NCI-H2196 treated with DMSO at 0.1 percent for 48 hours (cell line): ENCODE measurements around the gene OLFM3.

Source experiments
- DNase-seq: peaks from one replicate; lab custom pipeline; 2025; ENCODE audit not compliant: unreplicated experiment; lab: John Stamatoyannopoulos, UW

Gene OLFM3

GRCh38 chr1:101953623-101954022 lies 43.1 kb downstream of the OLFM3 start:
- no peak for DNase-seq

- no peak for DNase-seq
Observed at GRCh38 chr1:101945884-101946283, 50.8 kb downstream of the OLFM3 start.

- DNase-seq: no peak
Observed at GRCh38 chr1:101943237-101943636, 53.5 kb downstream of the OLFM3 start.

DNA sequence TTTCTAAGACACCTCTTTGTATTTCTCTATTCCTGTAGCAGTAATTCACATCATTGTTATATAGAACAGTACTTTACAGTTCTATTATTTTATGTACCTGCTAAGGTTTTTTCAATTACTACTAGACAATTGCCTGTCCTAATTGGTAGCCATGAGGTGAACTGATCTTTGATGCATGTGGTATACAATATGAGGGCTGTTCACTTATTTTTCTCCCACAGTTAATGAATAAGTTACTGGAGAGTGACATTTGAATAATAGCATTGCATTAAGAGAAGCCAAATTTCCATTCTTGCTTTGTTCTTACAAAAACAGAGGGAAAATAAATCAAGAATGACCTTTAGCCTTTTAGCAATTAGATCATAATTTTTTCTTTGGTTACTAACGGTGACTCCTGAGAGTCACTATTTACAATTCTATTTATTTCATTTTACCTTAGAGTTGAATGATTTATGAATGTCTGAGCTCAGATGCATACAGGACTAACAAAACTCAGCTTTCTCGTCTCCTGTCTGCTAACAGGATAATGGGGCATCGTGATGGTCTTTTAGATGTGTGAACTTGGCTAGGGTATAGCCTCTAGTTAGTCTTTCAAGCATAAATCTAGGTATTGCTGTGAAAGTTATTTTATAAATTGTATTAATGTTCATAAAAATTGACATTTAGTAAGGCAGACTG lies 54.1 kb downstream of the OLFM3 start:
- no peak for DNase-seq

DNA sequence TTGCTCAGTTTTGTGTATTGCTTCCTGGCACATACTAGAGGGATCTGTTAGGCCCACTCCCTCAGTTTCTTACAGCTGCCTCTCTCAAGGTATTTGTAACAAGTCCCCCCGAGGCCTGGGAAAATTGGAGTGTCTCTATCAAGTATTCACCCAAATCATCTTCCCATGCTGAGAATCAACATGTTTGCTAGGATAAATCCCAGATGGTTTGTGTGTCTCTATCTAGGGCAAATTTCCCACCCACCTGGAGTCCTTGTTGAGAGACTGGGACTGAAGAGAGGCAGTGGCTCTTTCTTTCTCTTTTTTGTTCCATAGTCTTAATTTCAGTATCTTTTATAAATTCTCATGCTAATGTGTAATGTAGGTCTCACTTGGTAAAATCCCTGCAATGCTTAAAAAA lies 58.0 kb downstream of the OLFM3 start:
- DNase-seq: no peak

GRCh38 chr1:101929343-101929742 lies 67.4 kb downstream of the OLFM3 start:
- DNase-seq: no peak

DNA sequence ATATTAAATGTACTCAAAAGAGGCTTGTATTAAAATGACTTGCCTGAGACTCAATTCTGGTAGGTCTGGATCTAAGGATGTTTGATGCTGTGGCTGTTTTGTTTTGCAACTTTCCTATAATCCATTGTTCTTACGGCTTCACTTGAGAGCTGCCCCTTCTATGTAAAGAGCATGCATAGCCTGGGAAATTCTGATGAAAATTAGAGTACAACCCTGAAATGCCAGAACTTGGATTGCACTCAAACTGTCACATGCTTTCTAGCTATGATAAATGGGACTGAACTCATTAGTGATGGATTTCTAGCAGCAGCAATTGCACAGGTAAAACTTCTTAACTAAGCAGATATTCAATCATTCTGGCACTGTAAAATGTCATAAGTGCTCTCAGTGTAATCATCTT lies 67.9 kb downstream of the OLFM3 start:
- no peak for DNase-seq

DNA sequence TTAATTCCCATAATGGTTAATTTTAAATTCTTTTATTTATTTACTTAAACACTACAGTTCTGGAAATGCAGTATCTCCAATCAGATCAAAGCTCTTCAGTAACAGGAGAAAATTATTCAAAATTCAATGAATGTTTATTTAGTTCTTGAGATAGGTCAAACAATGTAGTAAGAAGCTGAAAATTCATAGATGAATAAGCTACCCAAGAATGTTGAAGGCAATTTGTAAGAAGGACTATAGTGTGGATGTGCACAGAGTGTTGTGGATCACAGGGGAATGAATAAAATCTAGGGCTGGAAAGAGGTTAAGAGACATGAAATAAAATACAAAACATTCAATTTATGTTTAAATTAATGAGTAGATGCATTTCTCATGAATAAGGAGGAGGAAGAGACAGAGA lies 72.0 kb downstream of the OLFM3 start:
- DNase-seq: no peak

DNA sequence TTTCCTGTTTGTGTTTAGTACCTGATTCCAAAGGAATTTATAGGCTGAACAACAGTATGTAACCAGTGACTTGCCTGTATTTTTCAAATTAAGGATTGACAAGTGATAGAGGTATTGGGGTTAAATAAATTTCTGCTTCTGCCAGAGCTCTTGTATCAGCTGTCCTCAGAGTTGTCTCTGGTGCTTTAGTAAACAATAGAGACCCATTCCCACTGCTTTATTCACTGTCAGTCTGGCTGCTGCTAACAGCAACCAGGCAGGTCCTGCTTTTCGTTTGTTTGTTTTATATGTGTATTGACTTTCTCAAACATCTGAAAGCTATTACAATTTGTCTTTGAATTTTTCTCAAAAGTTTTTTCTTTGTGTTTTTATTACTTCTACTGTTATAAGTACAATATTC lies 76.1 kb downstream of the OLFM3 start:
- no peak for DNase-seq

DNA sequence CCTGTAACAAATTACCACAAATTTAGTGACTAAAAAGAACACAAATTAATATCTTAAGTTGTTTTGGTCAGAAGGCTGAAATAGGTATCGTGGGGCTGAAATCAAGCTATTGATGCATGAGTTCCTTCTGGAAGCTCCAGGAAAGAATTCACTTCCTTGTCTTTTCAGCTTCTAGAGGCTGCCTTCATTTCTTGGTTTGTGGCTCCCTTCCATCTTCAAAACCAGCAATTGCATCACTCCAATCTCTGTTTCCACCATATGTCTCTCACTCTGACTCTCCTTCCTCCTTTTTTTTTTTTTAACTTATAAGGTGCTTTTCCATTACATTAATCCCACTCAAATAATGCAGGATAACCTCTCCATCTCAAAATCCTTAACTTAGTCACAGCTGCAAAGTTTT lies 78.4 kb downstream of the OLFM3 start:
- DNase-seq: no peak

GRCh38 chr1:101915597-101915996 lies 81.1 kb downstream of the OLFM3 start:
- no peak for DNase-seq

DNA sequence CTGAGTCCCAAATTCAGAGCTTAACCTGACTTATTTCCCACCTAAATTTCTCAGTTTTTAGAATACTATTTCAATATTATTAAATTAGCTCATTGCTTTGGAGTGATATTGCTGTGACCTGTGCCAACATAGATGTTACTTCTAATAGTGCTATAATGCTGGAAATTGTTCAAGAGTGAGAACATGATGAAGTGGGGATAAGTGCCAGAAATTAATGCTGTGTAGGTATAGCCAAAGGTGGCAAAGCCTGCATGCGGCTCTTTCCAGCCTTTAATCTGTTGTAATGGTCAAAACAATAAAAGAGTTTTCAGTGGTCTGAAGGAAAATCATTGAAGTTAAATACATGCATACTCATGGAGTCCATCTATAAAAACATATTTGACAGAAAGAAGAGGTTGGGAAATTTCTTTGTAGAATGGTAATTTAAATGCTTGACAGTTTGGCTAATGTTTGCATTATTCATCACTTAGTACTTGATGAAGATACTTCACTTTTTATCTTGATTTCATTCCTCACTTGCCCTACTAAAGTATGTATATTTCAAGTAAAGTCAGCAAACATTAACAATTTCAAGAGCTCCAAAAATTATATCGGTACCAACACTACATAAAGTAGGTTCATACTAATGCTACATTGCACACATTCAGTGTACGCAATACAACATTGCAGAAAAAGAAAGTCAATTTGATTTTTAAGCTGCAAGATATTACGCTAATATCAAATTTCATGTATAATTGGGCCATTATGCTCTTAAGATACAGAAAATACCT lies 82.1 kb downstream of the OLFM3 start:
- DNase-seq: no peak

GRCh38 chr1:101911894-101912293 lies 84.8 kb downstream of the OLFM3 start:
- DNase-seq: no peak

- no peak for DNase-seq
Observed at GRCh38 chr1:101908980-101909379, 87.7 kb downstream of the OLFM3 start.

- DNase-seq: no peak
Observed at GRCh38 chr1:101907264-101907663, 89.5 kb downstream of the OLFM3 start.

GRCh38 chr1:101905283-101905835 lies 91.4 kb downstream of the OLFM3 start:
- DNase-seq: no peak

DNA sequence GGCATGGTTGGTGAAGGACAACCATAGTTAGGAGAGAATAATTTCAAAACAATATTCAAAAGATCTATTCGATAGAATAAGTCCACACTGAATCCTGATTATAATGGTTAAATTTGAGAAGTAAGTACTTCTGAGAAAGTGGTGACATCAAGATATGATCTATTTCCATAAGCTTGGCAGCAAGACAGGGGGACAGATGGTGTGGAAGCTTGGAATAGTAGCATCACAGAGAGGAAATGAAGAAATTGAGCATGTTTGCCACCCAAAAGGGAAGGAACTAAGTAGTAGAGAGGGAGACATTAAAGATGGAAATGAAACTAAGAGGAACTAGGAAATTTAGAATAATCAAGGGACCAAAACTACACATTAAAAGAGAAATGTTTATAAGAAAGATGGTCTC lies 94.5 kb downstream of the OLFM3 start:
- DNase-seq: no peak

DNA sequence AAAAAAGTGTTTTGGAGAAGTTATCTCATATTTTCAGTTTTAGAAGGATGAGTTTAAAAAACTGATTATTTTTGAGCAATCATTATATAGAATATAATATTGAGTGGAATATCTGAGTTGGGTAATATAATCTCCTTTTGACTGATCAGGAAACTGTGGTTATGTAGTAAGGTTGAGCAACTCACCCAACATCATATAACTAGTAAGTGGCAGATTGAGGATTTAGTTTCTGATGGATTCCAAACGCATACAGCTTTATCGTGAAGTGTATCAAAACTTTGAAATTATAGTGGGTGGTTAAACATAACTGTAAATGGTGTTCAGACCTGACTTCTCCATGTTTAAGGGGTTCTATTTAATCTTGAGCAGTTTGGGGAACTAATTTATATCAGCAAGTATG lies 98.6 kb downstream of the OLFM3 start:
- DNase-seq: no peak

GRCh38 chr1:101884621-101885020 lies 112.1 kb downstream of the OLFM3 start:
- DNase-seq: no peak

DNA sequence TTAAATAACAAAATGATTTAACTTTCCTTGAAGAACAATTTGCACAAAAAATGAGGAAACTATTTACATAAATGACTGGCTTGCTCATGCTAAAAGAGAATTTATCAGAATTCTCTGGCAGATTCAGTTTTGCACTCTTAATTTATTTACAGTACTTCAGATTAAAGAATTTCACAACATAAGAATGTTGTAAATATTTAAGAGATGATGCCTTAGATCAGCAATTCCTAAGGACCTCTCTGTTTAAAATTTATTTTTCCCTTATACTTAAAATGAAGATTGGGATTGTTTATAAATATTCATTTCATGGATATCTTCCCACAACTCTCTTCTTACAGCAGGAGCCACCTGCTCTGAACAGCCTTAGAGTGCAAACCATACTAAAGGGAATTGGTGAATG lies 120.8 kb downstream of the OLFM3 start:
- DNase-seq: no peak

GRCh38 chr1:101873672-101874071 lies 123.1 kb downstream of the OLFM3 start:
- no peak for DNase-seq

- DNase-seq: no peak
Observed at GRCh38 chr1:101859941-101860340, 136.8 kb downstream of the OLFM3 start.
